GM18517 (cell line): ENCODE data around the gene ZMYND10.

Experiments used
- ATAC-seq: cut with Tn5 transposase; IDR thresholded peaks from one replicate; pipeline ENCODE4 v1.9.1; 2021; ENCODE audit warnings: mild to moderate bottlenecking, moderate library complexity; ENCODE audit not compliant: unreplicated experiment

Gene ZMYND10

DNA sequence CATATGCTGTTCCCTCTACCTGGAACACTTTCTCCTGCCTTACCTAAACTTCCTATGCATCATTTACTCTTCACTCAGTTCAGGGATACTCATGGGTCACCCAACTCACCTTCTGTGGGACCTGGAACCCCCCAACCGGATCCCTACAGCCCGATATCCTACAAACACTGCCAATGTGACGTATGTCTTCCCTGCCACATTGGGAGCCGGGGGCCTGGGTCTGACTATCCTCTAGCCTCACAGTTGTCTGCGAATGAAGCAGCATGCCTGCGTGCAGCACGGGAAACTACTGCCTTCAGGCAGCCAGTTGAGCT, 4.6 kb upstream of the ZMYND10 start:
- ATAC-seq = no peak

DNA sequence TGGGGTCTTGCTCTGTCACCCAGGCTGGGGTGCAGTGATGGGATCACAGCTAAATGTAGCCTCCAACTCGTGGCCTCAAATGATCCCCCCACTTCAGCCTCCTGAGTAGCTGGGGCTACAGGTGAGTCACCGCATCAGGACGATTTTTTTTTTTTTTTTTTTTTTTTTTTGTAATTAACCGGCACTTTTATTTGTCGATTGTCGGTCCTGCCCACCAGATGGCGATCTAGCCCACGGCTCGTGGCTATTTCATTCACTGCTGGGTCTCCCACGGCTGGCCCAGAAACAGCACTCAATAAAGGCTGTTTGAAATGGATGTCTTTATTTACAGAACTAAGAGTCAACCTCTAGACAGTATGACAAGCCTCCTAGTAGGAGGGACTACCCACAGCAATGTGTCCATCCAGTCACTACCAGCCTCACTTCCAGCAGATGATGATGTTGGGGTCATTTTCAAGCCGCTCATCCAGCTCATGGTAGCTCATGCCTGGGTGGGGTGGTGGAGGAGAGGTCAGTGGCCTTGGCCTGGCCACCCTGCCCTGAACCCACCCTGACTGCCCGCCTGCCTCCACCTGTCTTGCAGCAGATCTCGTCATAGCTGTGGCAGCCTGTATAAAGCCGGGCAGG, 1.8 kb upstream of the ZMYND10 start:
- ATAC-seq = no peak

DNA sequence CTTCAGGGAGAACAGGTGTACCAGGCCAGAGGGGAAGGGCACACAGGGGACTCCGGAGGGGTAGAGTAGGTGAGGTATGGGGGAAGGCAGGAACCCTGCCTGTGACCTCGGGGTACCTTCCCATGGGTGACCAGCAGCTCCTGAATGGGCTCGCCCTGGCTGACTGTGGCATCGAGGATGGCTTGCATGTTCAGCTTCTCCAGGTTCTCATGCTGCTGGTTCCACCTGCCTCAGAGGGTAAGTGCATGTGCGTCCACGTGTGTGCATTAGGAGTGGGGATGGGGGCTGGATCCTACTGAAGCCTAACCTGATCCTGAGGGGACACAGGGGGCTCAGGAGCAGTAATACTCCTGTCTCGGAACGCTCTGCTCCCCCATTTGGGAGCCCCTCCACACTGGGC, 524 bp downstream of the ZMYND10 start:
- no peak for ATAC-seq

DNA sequence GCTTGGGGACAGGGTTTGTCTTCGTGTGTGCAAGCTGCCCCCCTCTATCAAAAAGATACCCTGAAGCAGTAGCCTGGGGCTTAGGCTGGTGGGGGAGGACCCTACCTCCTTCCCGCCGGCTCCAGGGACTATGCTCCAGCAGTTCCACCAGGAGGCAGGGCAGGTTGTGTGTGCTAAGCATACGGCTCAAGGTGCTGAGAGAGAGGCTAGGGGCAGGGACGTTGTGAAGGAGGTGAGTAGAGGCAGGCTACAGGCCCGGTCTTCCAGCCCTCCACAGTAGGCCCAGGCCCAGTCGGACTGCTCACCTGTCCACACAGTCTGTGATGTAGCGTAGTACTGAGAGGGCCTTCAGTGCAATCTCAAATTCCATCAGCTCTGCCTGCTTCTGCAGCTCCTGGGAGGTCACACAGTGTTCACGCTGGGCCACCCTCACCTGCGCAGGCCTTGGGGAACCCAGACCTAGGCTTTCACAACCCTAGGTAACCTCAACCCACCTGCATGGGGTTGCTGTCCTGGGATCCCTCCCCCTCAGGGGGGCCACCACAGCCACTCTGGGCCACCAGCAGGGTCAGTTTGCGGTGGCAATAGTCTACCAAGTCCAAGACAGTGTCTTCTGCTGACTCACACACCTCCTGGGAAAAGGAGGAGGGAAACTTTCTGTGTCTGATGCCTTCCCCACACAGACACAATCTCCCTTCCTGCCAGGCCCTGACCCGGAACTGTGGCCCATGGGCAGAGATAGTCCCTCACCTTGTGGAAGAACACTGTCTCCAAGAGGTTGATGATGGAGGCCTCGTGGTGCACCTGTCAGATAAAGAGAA, 2.5 kb downstream of the ZMYND10 start:
- ATAC-seq = no peak

DNA sequence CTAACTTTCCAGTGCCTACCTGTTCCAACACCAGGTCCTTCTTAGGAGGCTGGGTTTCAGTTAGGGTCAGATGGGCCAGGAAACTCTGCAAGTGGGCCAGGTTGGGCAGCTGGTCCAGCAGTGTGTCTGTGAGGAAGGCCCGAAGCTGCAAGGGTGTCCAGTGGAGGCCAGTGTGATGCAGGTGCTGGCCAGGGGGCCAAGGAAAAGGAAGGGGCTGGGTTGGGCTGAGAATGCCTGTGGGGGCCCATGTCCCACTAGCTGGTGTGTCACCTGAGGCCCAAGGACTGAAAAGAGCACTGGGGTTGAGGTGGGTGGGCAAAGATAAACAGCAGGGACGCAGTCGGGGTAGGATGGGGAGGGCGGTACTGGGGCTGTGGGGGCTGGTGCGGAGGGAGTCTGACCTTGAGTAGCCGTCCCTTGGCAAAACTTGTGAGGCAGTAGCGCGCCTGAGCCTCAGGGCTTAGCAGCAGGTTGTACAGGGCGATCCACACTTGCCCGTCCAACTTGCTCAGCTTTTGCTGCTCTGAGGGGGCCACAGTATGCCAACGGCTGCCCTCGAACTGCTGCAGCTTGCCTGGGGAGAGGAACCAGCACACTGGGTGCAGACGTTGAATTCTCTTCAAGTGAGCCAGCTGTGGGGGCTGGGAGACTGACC, 3.4 kb downstream of the ZMYND10 start:
- ATAC-seq = no peak

DNA sequence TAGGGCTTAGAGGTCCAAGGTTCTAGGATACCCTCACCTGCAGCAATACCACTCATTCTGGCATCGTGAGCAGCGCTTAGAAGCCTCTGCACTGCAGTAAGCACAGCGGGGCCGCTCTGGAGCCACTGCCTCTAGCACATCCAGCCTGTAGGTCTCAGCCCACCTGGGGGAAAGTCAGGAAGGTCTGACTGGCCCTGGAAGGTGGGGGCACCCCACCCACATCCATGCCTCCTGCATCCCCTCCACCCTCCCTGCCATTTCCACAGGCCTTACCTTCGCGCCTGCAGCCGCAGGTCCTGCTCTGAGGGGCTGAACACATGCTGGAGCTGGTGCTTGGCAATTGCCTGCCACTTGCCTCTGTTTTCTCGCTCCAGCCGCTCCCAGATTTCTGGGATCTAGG, 4.0 kb downstream of the ZMYND10 start:
- ATAC-seq = no peak

DNA sequence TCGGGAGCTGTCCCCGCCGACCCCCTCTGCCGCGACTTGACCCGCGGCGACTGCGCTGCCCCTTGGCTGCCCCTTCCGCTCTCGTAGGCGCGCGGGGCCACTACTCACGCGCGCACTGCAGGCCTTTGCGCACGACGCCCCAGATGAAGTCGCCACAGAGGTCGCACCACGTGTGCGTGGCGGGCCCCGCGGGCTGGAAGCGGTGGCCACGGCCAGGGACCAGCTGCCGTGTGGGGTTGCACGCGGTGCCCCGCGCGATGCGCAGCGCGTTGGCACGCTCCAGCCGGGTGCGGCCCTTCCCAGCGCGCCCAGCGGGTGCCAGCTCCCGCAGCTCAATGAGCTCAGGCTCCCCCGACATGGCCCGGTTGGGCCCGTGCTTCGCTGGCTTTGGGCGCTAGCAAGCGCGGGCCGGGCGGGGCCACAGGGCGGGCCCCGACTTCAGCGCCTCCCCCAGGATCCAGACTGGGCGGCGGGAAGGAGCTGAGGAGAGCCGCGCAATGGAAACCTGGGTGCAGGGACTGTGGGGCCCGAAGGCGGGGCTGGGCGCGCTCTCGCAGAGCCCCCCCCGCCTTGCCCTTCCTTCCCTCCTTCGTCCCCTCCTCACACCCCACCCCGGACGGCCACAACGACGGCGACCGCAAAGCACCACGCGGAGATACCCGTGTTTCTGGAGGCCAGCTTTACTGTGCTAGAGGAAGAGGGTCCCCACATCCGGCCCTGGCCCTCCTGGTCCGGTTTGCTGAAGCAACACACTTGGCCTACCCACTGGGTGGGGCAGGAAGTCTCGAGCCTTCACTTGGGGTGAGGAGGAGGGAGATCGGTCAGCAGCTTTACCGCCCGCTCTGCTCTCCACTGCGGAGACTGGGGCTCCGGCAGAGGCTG, 4.8 kb downstream of the ZMYND10 start, which contains the start of gene RASSF1:
TSS of gene RASSF1 (minus strand) at position 389 of the 882 bp plus-strand sequence. CDS start at position 358, 31 bp downstream.
- no peak for ATAC-seq

DNA sequence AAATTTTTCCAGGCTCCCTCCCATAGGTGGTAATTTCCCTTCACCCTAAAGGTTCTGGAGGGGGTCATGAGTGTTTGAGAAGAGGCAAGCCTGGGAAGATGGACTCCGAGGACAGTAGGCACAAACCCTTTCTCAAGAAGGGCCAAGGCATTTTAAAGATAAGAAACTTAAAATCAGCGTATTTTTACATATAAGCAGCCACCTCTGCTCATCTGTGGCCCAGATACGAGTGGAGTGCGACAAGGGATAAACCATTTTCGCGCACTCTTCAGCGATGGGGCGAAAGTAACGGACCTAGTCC, 5.4 kb downstream of the ZMYND10 start:
- no peak for ATAC-seq

DNA sequence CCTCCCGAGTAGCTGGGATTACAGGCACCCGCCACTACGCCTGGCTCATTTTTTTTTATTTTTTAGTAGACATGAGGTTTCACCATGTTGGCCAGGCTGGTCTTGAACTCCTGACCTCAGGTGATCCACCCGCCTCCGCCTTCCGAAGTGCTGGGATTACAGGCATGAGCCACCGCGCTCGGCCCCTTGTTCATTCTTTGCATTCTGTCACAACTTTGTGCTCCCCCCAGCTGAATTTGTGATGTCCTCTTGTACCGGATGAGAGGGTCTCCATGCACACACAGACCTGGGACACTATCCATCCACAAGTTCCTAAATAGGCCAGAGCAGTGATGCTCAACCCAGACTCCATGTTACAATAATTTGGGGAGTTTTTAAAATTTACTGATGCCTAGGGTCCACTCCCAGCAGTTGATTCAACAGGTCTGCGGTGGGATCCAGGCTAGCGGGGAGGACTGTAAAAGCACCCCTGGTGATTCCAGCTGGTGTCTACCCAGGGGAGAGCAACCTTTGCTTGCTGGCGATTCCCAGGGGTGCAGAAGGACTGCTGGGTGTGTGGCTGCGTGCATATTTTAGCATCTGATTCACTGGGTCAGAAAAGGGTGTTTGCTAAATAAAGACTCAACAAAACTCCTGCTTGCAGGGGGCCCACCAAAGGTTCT, 5.9 kb downstream of the ZMYND10 start:
- ATAC-seq = no peak

DNA sequence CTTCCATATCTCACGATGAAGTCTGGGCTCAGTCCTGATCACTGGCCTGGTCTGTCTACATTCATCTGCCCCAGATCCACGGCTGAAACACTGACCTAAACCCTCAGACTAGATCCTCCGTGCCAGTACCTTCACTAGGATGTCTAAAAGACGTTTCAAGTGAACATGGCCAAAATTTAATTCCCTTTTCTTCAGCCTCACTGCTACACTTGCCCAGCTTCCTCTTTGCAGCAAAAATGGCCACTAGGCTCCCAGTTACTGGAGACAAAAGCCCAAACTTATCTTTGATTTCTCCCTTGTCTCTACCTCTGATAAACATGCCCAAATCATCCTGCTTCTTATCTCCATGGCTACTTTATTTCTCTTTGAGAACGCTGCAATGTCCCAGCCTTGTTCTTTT, 6.6 kb downstream of the ZMYND10 start:
- no peak for ATAC-seq

DNA sequence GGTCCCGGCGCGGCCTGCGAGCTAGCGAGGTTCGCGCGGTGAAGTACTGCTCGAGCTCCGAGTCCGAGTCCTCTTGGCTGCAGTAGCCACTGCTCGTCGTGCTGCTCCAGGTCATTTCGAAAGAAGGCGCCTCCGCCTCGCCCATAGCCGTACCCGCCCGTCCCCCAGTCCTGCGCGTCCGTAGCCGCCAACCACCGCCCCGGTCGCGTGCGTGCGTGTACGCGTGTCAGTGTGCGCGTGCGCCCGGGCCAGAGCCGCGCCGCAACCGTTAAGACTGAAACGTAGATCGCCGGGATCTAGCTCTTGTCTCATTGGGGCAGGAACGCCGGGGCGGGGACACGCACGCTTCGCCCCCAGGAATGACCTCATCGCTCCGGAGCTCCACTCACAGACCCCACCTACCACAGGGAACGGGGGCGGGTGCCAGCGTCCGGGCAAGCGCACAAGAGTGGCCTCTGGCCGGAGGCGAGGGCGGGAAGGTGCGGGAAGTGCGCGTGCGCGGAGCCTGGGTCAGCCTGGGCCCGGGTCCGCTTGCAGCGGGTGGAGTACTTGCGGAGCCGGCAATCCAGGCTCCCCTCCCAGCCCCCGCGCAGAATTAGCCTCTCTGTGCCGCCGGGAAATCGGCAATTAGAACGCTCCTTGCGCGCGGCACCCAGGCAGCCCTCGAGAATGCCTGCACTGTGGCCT, 8.2 kb downstream of the ZMYND10 start:
- ATAC-seq = peak; percentile 82

DNA sequence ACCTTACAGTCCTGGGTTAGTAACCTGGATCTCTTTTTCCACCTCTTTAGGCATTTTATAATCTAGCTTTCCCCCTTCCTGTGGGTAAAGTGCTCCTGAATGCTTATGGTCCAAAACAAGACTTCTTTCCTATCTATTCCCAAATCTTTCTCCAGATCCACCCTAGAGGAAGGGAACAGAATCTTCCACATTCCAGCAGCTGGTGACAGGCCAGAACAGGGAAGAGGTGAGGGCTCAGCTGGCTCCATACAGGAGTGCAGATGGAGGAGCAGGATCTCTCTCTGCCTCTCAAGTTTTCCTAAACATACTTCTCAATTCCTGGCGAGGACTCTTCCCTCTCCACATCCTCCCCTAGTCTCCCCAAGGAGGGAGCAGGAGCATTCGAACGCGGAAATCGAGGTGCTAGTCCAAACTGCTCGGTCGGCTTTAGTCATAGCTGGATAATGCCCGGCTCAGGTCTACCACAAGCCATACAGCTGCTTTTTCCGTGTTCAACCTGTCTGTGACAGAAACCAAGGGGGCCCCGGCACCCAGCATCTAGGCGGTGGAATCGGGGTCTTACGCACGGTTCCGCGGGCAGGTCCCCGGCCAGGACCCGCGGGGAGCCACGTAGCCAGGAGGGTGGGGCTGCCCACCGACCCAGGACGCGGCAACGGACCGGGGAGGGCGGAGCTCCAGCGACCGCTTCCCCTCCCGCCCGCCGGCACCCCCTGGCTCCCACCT, 8.9 kb downstream of the ZMYND10 start:
- ATAC-seq = peak; percentile 2

DNA sequence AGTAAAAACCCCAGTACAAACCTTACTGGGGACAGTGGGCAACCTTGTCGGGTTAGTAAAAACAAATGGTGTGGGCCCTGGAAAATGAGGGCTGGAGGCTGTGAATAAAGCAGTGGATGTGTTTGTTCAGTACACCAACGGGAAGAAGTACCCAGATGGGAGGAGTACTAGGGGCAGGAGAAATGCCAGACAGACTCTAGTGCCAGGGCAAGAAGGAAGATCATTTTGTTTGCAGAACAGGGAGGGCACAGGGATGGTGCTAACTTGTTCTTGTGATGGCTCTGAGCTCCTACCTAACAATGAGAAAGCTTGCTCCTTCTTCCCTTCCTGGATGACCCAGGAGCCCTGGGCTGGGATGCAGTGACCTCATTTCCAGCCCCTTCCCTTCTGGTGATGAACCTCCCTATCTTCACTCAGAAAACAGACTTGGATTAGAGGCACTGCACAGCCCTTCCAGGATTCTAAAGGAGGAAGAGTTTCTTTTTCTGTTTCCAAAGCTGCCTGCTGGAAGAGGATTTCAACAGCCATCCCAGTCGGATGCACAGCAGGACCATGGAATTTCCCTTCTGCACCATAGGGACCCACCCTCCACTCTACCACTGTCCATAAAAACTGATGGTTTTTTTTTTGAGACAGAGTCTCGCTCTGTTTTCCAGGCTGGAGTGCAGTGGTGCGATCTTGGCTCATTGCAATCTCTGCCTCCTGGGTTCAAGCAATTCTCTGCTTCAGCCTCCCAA, 11.0 kb downstream of the ZMYND10 start:
- no peak for ATAC-seq

DNA sequence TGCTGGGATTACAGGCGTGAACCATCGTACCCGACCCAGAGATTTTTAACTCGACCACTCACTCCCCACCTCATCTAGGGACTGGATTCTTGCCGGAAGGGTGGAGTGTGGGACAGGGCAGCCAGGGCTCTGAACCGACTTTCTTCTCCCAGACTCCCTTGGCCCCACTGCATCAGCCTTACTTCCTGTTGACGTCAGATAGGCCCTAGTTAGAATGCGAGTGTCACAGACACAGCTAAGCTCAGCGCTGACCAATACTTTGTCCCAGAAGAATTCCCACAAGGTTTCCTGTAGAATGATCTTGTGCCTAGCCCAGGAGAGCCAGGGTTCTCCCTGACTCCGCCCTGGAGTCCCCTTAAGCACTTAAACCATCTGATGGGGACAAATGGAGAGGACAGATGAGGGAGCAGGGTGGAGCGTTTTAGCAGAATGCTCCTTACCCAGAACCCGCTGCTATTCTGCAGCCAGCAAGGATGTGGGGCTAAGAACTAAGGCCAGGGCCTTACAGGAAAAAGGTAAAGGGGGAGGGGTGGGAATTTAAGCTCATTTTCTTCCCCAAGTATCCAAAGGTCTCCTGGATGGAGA, 11.7 kb downstream of the ZMYND10 start:
- no peak for ATAC-seq

DNA sequence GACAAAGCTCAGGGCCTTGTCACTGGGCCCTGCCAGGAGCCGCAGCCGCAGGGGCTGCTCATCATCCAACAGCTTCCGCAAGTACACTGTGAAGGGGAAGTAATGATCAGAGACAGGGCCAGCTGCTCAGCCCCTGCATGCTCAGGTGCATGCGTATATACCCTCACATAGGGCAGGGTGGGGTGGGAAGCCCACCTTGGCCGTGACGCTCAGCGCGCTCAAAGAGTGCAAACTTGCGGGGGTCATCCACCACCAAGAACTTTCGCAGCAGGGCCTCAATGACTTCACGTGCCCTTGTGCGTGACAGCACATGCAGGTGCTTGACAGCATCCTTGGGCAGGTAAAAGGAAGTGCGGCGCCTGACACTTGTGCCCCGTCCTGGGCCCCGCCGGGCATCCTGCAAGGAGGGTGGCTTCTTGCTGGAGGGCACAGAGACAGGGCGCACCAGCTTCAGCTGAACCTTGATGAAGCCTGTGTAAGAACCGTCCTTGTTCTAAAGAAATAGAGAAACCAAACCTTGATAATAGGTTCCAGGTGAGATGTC, 14.1 kb downstream of the ZMYND10 start:
- ATAC-seq = no peak

DNA sequence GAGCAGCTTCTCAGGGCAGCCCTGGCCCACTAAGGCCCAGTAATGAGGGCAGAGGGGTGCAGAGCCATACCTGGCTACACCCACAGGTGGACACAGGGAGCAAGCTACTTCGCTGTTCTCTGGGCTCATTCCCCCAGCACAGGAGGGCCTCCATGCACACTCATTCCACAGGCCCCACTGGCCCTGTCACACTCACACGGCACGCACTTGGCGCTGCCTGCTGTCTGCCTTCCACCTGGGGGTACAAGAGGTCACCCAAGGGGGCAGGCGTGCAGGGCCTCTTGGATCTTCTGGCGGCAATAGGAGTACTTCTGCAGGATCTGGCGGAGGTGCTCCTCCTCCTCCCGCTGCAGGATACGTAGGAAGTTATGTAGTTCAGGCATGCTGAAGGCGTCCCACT, 15.2 kb downstream of the ZMYND10 start:
- ATAC-seq = no peak

DNA sequence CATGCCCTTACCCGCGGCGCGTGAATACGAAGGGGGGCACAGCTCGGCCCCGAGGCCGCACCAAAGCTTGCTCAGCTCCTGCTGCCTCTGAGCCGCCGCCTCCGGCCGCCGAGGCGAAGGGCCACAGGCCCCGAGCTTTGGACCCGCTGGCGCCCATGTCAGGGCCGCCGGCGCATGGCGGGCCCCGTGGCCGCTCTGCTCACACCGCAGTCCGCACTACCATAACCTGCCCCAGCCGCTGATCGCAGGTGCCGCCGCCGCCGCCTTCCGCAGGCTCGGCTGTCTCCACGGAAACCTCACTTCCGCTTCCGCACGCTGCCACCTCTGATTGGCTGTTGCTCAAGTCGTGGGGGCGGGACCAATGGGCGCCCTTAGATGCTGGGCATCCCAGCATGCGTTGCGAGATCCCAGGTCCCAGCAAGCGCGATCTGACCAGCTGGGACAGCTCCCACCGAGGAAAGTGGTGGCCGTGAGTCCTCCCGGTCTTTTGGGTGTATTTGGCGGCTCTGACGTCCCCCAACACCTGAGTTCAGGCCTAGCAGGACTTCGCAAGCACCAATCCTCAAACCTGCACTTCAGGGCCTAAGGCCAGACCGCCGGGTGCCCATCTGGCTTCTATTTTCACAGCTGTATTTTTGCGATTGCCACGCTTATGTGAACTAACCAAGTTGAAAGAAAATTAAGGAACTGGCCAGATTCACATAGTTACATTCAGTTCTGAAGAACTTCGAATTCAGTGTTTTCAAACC, 17.4 kb downstream of the ZMYND10 start, which contains the start of gene TUSC2:
TSS of gene TUSC2 (minus strand) at position 281 of the 749 bp plus-strand sequence. CDS start at position 157, 124 bp downstream.
- ATAC-seq = peak; percentile 86
